H1 (cell line): ENCODE measurements around the gene BABAM2. TPM values are rescaled to one million over a fixed set of nuclear protein-coding genes. Genes with fewer than 3 reads are reported as not detected.

ENCODE experiments used
- CTCF ChIA-PET: fragments of 300-600 bp; sonication (Branson Sonifier 250); formaldehyde crosslinking; loops from one replicate; lab custom pipeline; 2021; ENCODE audit not compliant: partially characterized antibody; lab: Charles Lee
- POLR2A ChIA-PET: fragments of 300-600 bp; sonication (Branson Sonifier 250); formaldehyde crosslinking; loops from one replicate; lab custom pipeline; 2021; ENCODE audit warnings: inconsistent platforms; ENCODE audit not compliant: partially characterized antibody; lab: Charles Lee
- DNase-seq, 2 experiments: peaks; one replicate each; pipeline versions ENCODE4 v3.0.0 to v3.0.0-alpha.2; 2010 to 2022; ENCODE audit warnings: low spot score in 2 of 2, low read depth in 1 of 2, mixed read lengths in 1 of 2
- FAIRE-seq: peaks from 2 replicates; lab custom pipeline; 2011; peaks lifted over from hg19 to GRCh38; lab: Jason Lieb, UNC
- H2AFZ ChIP-seq: 2 replicates; pipeline ENCODE4 v1.8.1; 2012; ENCODE audit warnings: low read length, inconsistent platforms
- H2AK5ac ChIP-seq: 2 replicates; pipeline ENCODE4 v1.6.1; 2013; ENCODE audit warnings: low read depth, low read length
- H2BK120ac ChIP-seq: replicated peaks from 2 replicates; pipeline ENCODE3; 2013; ENCODE audit warnings: low read depth, low read length, inconsistent platforms
- H2BK12ac ChIP-seq: 2 replicates; pipeline ENCODE4 v1.6.1; 2013; ENCODE audit warnings: low read depth, low read length
- H2BK15ac ChIP-seq: 2 replicates; pipeline ENCODE4 v1.6.1; 2013; ENCODE audit warnings: low read length
- H2BK20ac ChIP-seq: 2 replicates; pipeline ENCODE4 v1.6.1; 2013; ENCODE audit warnings: low read length
- H2BK5ac ChIP-seq: 2 replicates; pipeline ENCODE4 v1.6.1; 2013; ENCODE audit warnings: low read depth, low read length
- H3K14ac ChIP-seq: 2 replicates; pipeline ENCODE4 v1.6.1; 2013; ENCODE audit warnings: inconsistent platforms; ENCODE audit not compliant: insufficient read length
- H3K18ac ChIP-seq: 2 replicates; pipeline ENCODE4 v1.6.1; 2013; ENCODE audit warnings: low read length; ENCODE audit errors: extremely low read depth
- H3K23ac ChIP-seq: 2 replicates; pipeline ENCODE4 v1.6.1; 2013; ENCODE audit warnings: inconsistent platforms; ENCODE audit not compliant: insufficient read length
- H3K23me2 ChIP-seq: 2 replicates; pipeline ENCODE4 v1.6.1; 2013; ENCODE audit warnings: low read depth, low read length
- H3K27ac ChIP-seq: 2 replicates; pipeline ENCODE4 v1.6.1; 2011; ENCODE audit warnings: low read depth, low read length, inconsistent platforms
- H3K27me3 ChIP-seq, 4 experiments: replicated peaks in 1 of 4; 1 replicate in 1 of 4; 2 replicates in 3 of 4; pipeline versions ENCODE4 v1.6.1 to v1.8.1; 2011 to 2013; ENCODE audit warnings: low read length in 3 of 4, mild to moderate bottlenecking in 3 of 4, inconsistent platforms in 2 of 4, mixed read lengths in 2 of 4, moderate library complexity in 1 of 4; ENCODE audit not compliant: control insufficient read depth in 3 of 4, insufficient read depth in 3 of 4; ENCODE audit errors: extremely low read depth in 1 of 4
- H3K36me3 ChIP-seq, 4 experiments: 2 replicates each; pipeline versions ENCODE4 v1.6.1 to v1.8.1; 2011 to 2013; ENCODE audit warnings: mild to moderate bottlenecking in 4 of 4, low read length in 3 of 4, moderate library complexity in 2 of 4, control low read depth in 1 of 4, inconsistent platforms in 1 of 4; ENCODE audit not compliant: insufficient read depth in 4 of 4, control insufficient read depth in 2 of 4
- H3K4ac ChIP-seq: replicated peaks from 2 replicates; pipeline ENCODE3; 2013; ENCODE audit warnings: low read length, low read depth, mixed read lengths, inconsistent platforms; ENCODE audit not compliant: insufficient read length
- H3K4me1 ChIP-seq, 4 experiments: replicated peaks in 1 of 4; 1 replicate in 1 of 4; 2 replicates in 3 of 4; pipeline versions ENCODE4 v1.6.1 to v1.8.1; 2011 to 2013; ENCODE audit warnings: low read length in 3 of 4, inconsistent platforms in 2 of 4, mixed read lengths in 1 of 4; ENCODE audit not compliant: insufficient read depth in 4 of 4, control insufficient read depth in 3 of 4
- H3K4me2 ChIP-seq, 2 experiments: 2 replicates each; pipeline versions ENCODE4 v1.6.1 to v1.8.1; 2011 to 2013; ENCODE audit warnings: low read depth in 2 of 2, low read length in 2 of 2, control low read depth in 1 of 2, inconsistent platforms in 1 of 2, mild to moderate bottlenecking in 1 of 2; ENCODE audit not compliant: insufficient read depth in 1 of 2
- H3K4me3 ChIP-seq, 4 experiments: fragments of 200-600, 300-600 bp in 1 of 4; sonication (generic), shearing (Covaris generic), sonication (Bioruptor Twin) in 1 of 4; 2 replicates each; pipeline versions ENCODE4 v1.5.1 to v1.8.1; 2011 to 2016; ENCODE audit warnings: low read length in 4 of 4, low read depth in 3 of 4, control low read depth in 2 of 4, inconsistent platforms in 2 of 4, mild to moderate bottlenecking in 2 of 4, mixed read lengths in 1 of 4, moderate library complexity in 1 of 4; ENCODE audit not compliant: insufficient read depth in 2 of 4; ENCODE audit errors: extremely low read depth in 1 of 4
- H3K56ac ChIP-seq: replicated peaks from 2 replicates; pipeline ENCODE3; 2013; ENCODE audit warnings: low read depth, mild to moderate bottlenecking, mixed read lengths, low read length, inconsistent platforms; ENCODE audit not compliant: insufficient read length
- H3K79me1 ChIP-seq: 2 replicates; pipeline ENCODE4 v1.6.1; 2013; ENCODE audit warnings: low read depth, low read length, control low read depth
- H3K79me2 ChIP-seq, 2 experiments: 2 replicates each; pipeline versions ENCODE4 v1.6.1 to v1.8.1; 2012 to 2013; ENCODE audit warnings: low read length in 2 of 2, mild to moderate bottlenecking in 2 of 2, inconsistent platforms in 1 of 2; ENCODE audit not compliant: insufficient read depth in 2 of 2, control insufficient read depth in 1 of 2
- H3K9ac ChIP-seq, 4 experiments: replicated peaks in 1 of 4; 1 replicate in 1 of 4; 2 replicates in 3 of 4; pipeline versions ENCODE4 v1.6.1 to v1.8.1; 2011 to 2013; ENCODE audit warnings: low read depth in 3 of 4, low read length in 3 of 4, control low read depth in 2 of 4, mild to moderate bottlenecking in 2 of 4, moderate library complexity in 2 of 4, inconsistent platforms in 1 of 4; ENCODE audit errors: extremely low read depth in 1 of 4
- H3K9me3 ChIP-seq, 2 experiments: 2 replicates each; pipeline versions ENCODE4 v1.6.1 to v1.8.1; 2012 to 2013; ENCODE audit warnings: mild to moderate bottlenecking in 2 of 2, moderate library complexity in 2 of 2, control low read depth in 1 of 2, inconsistent platforms in 1 of 2, low read depth in 1 of 2, low read length in 1 of 2, mixed read lengths in 1 of 2; ENCODE audit not compliant: insufficient read depth in 2 of 2
- H4K20me1 ChIP-seq, 2 experiments: replicated peaks in 1 of 2; 2 replicates each; pipeline versions ENCODE3 to v1.8.1; 2011 to 2013; ENCODE audit warnings: inconsistent platforms in 2 of 2, low read length in 2 of 2, mild to moderate bottlenecking in 1 of 2; ENCODE audit not compliant: insufficient read depth in 2 of 2, control insufficient read depth in 1 of 2
- H4K5ac ChIP-seq: 2 replicates; pipeline ENCODE4 v1.6.1; 2013; ENCODE audit warnings: low read length, low read depth, mixed read lengths, inconsistent platforms; ENCODE audit not compliant: insufficient read length
- H4K8ac ChIP-seq: 2 replicates; pipeline ENCODE4 v1.8.0; 2013; ENCODE audit warnings: mild to moderate bottlenecking, moderate library complexity, low read length, inconsistent platforms; ENCODE audit not compliant: insufficient read depth; ENCODE audit errors: extremely low read depth
- H4K91ac ChIP-seq: replicated peaks from 2 replicates; pipeline ENCODE3; 2013; ENCODE audit warnings: low read length, mixed read lengths, inconsistent platforms; ENCODE audit not compliant: insufficient read length
- CHD1 ChIP-seq: IDR thresholded peaks from 2 replicates; pipeline ENCODE4 v1.6.1; 2012; ENCODE audit warnings: low read depth, low read length, improper control_type of control experiment
- JUN ChIP-seq: IDR thresholded peaks from 2 replicates; pipeline ENCODE4 v1.6.1; 2011; ENCODE audit warnings: low read depth, mild to moderate bottlenecking, improper control_type of control experiment, low read length
- JUND ChIP-seq: IDR thresholded peaks from 2 replicates; pipeline ENCODE4 v1.6.1; 2011; ENCODE audit warnings: mild to moderate bottlenecking, improper control_type of control experiment, low read length
- WGBS, 2 experiments: shearing (Covaris generic) in 1 of 2; methylation state at CpG; one replicate each; pipeline versions ENCODE4 v1.1.6 to v1.1.7; 2013 to 2015; ENCODE audit warnings: low lambda C conversion rate in 2 of 2, mixed read lengths in 2 of 2, inconsistent platforms in 1 of 2, low coverage in 1 of 2, missing lambda C conversion rate in 1 of 2; ENCODE audit not compliant: insufficient replicate concordance in 2 of 2, insufficient coverage in 1 of 2, insufficient read length in 1 of 2; ENCODE audit errors: extremely low coverage in 1 of 2, missing lambda C conversion rate in 1 of 2; 5-methylcytosine and 5-hydroxymethylcytosine counted together
- polyA plus RNA-seq, 7 experiments: library from polyadenylated mRNA; depleted of rRNA in 3 of 7; stranded (reverse) in 5 of 7; unstranded in 2 of 7; fragments of >200 nt in 5 of 7; fragments of 200-250 nt in 2 of 7; gene quantifications; 1 replicate in 5 of 7; 2 replicates in 1 of 7; 4 replicates in 1 of 7; pipeline versions ENCODE4 v1.2.1 to v1.2.3, GENCODE V29; 2011 to 2013; ENCODE audit warnings: missing spikeins in 2 of 7, mixed read lengths in 2 of 7
- total RNA-seq: library from RNA; stranded (reverse); fragmentation: NEBNext Ultra II Directional; extraction: Animal tissue kit (Norgen Biotek cat#: 25700); gene quantifications from 2 replicates; pipeline ENCODE4 v1.2.1, GENCODE V29; 2021

The BABAM2 gene
- total and polyA plus RNA-seq, 2 of the 8 experiments (the other 6 are each of a cell fraction or from before 2014, with no cell fraction given), result 15.8 to 20.9 TPM

GRCh38 chr2:28341208-28341891 lies 450.8 kb downstream of the BABAM2 start:
- no peak overlapping the region for H2AK5ac ChIP-seq
- no peak overlapping the region for H3K4me3 ChIP-seq
- H3K36me3 ChIP-seq, result no peaks in the 10 kb centered on the region
- no peak overlapping the region for H3K18ac ChIP-seq
- H3K23me2 ChIP-seq, result no peaks in the 10 kb centered on the region
- H4K5ac ChIP-seq, result no peak overlapping the region
- DNase-seq (no peak), FAIRE-seq (no peak)
- WGBS, 2 experiments, result 87% methylated on average over 17 of the region's 17 CpGs; no CpG with 5 or more reads in 1 of the 2 experiments
- ChIA-PET POLR2A (no interaction called here), CTCF (interaction anchor here (0.8 to 4.1 kb wide), 12 partner anchors 8 to 185 kb away, joined by 3 to 14 read pairs (median 4); no protein-coding TSS in a partner anchor)
- no peak overlapping the region for H2BK5ac ChIP-seq
- no peaks in the 10 kb centered on the region for H3K79me2 ChIP-seq
- no peaks in the 10 kb centered on the region for H3K27me3 ChIP-seq
- no peak overlapping the region for H4K8ac ChIP-seq
- H4K20me1 ChIP-seq, result no peaks in the 10 kb centered on the region
- H3K4me1 ChIP-seq, result peaks cover 3 to 7% (median 5%) of the 10 kb centered on the region in 4 experiments; a peak in 6 of 7 replicates
- H3K27ac ChIP-seq, result no peak overlapping the region
- no peak overlapping the region for H2BK15ac ChIP-seq
- no peak overlapping the region for H2AFZ ChIP-seq
- no peak overlapping the region for H2BK12ac ChIP-seq
- no peak overlapping the region for H2BK120ac ChIP-seq
- H3K9ac ChIP-seq, result no peak overlapping the region
- no peak overlapping the region for H3K4me2 ChIP-seq
- H3K9me3 ChIP-seq, result no peaks in the 10 kb centered on the region
- no peak overlapping the region for H3K23ac ChIP-seq
- TF ChIP-seq CHD1 (no peak), JUN (no peak), JUND (no peak)
- H3K56ac ChIP-seq, result no peak overlapping the region
- no peak overlapping the region for H2BK20ac ChIP-seq
- no peak overlapping the region for H3K14ac ChIP-seq
- H3K79me1 ChIP-seq, result no peaks in the 10 kb centered on the region
- H3K4ac ChIP-seq, result no peak overlapping the region
- no peak overlapping the region for H4K91ac ChIP-seq
